ENCODE measurements around the gene MOGAT3.

MOGAT3 gene

DNA sequence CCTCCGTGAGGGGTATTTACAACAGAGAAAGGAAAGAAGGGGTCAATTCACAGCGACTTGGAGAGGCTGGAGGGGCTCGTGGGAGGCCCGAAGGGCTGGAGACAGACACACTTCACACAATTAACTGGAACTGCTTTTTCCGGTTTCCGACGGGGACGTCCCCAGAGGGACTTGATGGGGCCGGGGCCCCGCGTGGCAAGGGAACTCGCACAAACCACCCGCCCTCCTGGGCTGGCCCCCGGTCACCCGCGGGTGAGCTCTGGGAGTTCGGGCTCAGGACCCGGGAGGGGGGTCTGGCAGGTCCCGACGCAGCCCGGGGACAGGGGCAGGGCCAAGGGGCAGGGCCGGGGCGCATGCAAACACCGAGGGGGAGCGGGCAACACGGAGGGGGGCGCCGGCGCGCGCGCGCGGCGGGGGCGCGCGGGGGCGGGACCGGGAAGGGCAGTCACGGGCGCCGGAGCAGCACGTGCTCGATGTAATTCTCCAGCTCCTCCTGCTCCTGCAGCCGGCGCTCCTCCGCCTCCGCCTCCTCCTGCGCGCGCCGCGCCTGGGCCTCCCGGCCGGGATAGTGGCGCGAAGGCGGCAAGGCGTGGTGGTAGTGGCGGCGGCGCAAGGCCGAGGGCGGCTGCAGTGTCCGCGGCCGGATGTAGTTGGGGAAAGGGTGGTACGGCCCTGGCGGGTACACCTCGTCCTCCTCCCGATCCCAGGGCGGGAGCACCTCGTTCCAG, 38.1 kb downstream of the MOGAT3 start:
- peaks cover 0 to 39% (median 36%) of the 10 kb centered on the region in 5 donors for H3K4me1 ChIP-seq (ENCODE audit: control insufficient read depth in 5 of 5, insufficient read depth in 5 of 5, low read length in 5 of 5)
- H3K36me3 ChIP-seq (ENCODE audit: control insufficient read depth in 5 of 5, insufficient read depth in 5 of 5, low read length in 5 of 5): peaks cover 0 to 30% (median 26%) of the 10 kb centered on the region in 5 donors
- no peak overlapping the region for H3K9ac ChIP-seq (ENCODE audit: low read length in 5 of 5)
- H3K27me3 ChIP-seq (ENCODE audit: control insufficient read depth in 5 of 5, insufficient read depth in 4 of 5, low read length in 5 of 5): peaks cover 32 to 57% (median 45%) of the 10 kb centered on the region in 5 donors
- H3K27ac ChIP-seq (ENCODE audit: low read depth, low read length): no peak overlapping the region
- no peaks in the 10 kb centered on the region for H3K9me3 ChIP-seq (ENCODE audit: control insufficient read depth in 5 of 5, low read length in 5 of 5)
- peak overlapping the region in 3 of 5 donors; percentile 37 to 55 (median 44) for H3K4me3 ChIP-seq (ENCODE audit: low read depth in 1 of 5, low read length in 5 of 5)

DNA sequence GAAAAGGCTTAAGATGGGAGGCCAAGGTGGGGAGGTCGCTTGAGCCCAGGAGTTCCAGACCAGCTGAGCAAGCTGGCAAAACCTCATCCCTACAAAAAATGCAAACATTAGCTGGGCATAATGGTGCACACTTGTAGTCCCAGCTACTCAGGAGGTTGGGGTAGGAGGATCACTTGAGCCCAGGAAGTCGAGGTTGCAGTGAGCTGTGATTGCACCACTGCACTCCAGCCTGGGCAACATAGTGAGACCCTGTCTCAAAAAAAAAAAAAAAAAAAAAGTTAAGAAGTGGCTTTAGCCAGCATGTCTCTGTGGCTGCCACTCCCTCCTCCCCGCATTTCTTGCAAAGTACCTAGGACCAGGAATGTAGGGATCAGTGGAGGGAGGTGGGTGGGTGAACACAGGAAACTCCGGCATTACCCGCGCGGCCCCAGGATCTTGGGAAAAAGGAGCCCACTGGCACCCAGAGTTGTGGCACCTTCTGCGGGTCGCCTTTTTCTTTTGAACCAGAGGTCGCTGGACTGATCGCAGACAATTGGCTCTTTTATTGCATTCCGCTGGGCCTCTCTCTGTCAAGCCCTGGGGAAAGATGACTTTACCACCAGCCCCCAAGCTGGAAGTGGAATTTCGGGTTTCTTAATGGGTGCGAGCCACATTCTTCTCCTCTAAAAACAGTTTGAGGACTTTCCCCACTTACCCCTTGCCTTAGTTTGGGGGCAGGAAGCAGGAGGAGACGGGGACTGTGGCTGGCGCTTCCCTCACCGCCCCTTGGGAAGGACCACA, 39.0 kb downstream of the MOGAT3 start:
- H3K4me1 ChIP-seq (ENCODE audit: control insufficient read depth in 5 of 5, insufficient read depth in 5 of 5, low read length in 5 of 5): peaks cover 0 to 39% (median 36%) of the 10 kb centered on the region in 5 donors
- peaks cover 0 to 38% (median 32%) of the 10 kb centered on the region in 5 donors for H3K36me3 ChIP-seq (ENCODE audit: control insufficient read depth in 5 of 5, insufficient read depth in 5 of 5, low read length in 5 of 5)
- no peaks in the 10 kb centered on the region for H3K9me3 ChIP-seq (ENCODE audit: control insufficient read depth in 5 of 5, low read length in 5 of 5)
- no peak overlapping the region for H3K4me3 ChIP-seq (ENCODE audit: low read depth in 1 of 5, low read length in 5 of 5)
- no peak overlapping the region for H3K9ac ChIP-seq (ENCODE audit: low read length in 5 of 5)
- H3K27ac ChIP-seq (ENCODE audit: low read depth, low read length): no peak overlapping the region
- H3K27me3 ChIP-seq (ENCODE audit: control insufficient read depth in 5 of 5, insufficient read depth in 4 of 5, low read length in 5 of 5): peaks cover 24 to 49% (median 36%) of the 10 kb centered on the region in 5 donors

DNA sequence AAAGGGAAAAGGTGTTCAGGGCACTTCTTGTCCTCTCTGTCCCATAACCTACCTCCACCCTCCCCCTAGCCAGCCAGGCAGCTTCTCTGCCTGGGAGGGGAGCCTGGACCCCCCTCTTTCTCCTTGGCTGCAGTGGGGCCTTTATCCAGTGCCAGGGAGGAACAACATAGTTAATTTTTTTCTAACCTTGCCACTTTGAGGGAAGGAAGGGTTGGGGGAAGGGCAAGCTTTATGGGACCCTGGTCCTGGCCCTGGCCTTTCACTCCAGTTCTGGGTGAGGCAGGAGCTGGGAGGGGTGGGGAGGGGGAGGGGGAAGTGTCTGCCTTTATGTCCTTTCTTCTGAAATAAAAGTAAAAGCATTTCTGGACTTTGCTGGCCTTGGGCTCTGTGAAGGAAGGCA, 39.9 kb downstream of the MOGAT3 start:
- H3K4me1 ChIP-seq (ENCODE audit: control insufficient read depth in 5 of 5, insufficient read depth in 5 of 5, low read length in 5 of 5): peaks cover 0 to 37% (median 34%) of the 10 kb centered on the region in 5 donors
- peaks cover 0 to 42% (median 36%) of the 10 kb centered on the region in 5 donors for H3K36me3 ChIP-seq (ENCODE audit: control insufficient read depth in 5 of 5, insufficient read depth in 5 of 5, low read length in 5 of 5)
- peaks cover 19 to 44% (median 31%) of the 10 kb centered on the region in 5 donors for H3K27me3 ChIP-seq (ENCODE audit: control insufficient read depth in 5 of 5, insufficient read depth in 4 of 5, low read length in 5 of 5)
- H3K27ac ChIP-seq (ENCODE audit: low read depth, low read length): no peak overlapping the region
- no peak overlapping the region for H3K4me3 ChIP-seq (ENCODE audit: low read depth in 1 of 5, low read length in 5 of 5)
- H3K9me3 ChIP-seq (ENCODE audit: control insufficient read depth in 5 of 5, low read length in 5 of 5): no peaks in the 10 kb centered on the region
- no peak overlapping the region for H3K9ac ChIP-seq (ENCODE audit: low read length in 5 of 5)

- Histone ChIP-seq H3K4me1 (ENCODE audit: control insufficient read depth in 5 of 5, insufficient read depth in 5 of 5, low read length in 5 of 5) (peaks cover 0 to 35% (median 31%) of the 10 kb centered on the region in 5 donors), H3K27ac (ENCODE audit: low read depth, low read length) (no peak overlapping the region), H3K27me3 (ENCODE audit: control insufficient read depth in 5 of 5, insufficient read depth in 4 of 5, low read length in 5 of 5) (peaks cover 12 to 38% (median 26%) of the 10 kb centered on the region in 5 donors), H3K9me3 (ENCODE audit: control insufficient read depth in 5 of 5, low read length in 5 of 5) (no peaks in the 10 kb centered on the region), H3K4me3 (ENCODE audit: low read depth in 1 of 5, low read length in 5 of 5) (no peak overlapping the region), H3K9ac (ENCODE audit: low read length in 5 of 5) (no peak overlapping the region), H3K36me3 (ENCODE audit: control insufficient read depth in 5 of 5, insufficient read depth in 5 of 5, low read length in 5 of 5) (peaks cover 0 to 42% (median 36%) of the 10 kb centered on the region in 5 donors)
Measured at GRCh38 chr7:101159696-101160674, 40.9 kb downstream of the MOGAT3 start.

GRCh38 chr7:101156866-101157589, 43.8 kb downstream of the MOGAT3 start:
- H3K4me1 ChIP-seq (ENCODE audit: control insufficient read depth in 5 of 5, insufficient read depth in 5 of 5, low read length in 5 of 5): peaks cover 0 to 18% (median 11%) of the 10 kb centered on the region in 5 donors
- no peak overlapping the region for H3K9ac ChIP-seq (ENCODE audit: low read length in 5 of 5)
- H3K27me3 ChIP-seq (ENCODE audit: control insufficient read depth in 5 of 5, insufficient read depth in 4 of 5, low read length in 5 of 5): peaks cover 0 to 16% (median 9%) of the 10 kb centered on the region in 5 donors
- no peak overlapping the region for H3K27ac ChIP-seq (ENCODE audit: low read depth, low read length)
- H3K36me3 ChIP-seq (ENCODE audit: control insufficient read depth in 5 of 5, insufficient read depth in 5 of 5, low read length in 5 of 5): peaks cover 0 to 42% (median 36%) of the 10 kb centered on the region in 5 donors
- H3K9me3 ChIP-seq (ENCODE audit: control insufficient read depth in 5 of 5, low read length in 5 of 5): no peaks in the 10 kb centered on the region
- no peak overlapping the region for H3K4me3 ChIP-seq (ENCODE audit: low read depth in 1 of 5, low read length in 5 of 5)

DNA sequence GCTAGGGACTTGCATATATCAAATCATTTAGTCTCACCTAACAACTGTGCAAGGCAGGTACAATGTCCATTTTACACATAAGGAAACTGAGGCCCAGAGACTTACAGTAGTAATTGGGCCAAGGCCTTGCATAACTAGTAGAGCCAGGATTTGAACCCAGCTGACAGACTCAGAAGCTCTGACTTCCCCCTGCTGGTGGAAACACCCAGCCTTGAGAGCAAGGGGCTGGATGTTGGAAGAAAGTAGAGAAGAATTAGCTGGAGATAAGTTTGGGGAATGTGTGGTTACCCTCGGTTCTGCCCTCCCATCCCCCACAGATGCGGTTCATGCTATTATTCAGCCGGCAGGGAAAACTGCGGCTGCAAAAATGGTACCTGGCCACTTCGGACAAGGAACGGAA, 44.6 kb downstream of the MOGAT3 start:
- Histone ChIP-seq H3K9me3 (ENCODE audit: control insufficient read depth in 5 of 5, low read length in 5 of 5) (no peaks in the 10 kb centered on the region), H3K27me3 (ENCODE audit: control insufficient read depth in 5 of 5, insufficient read depth in 4 of 5, low read length in 5 of 5) (peaks cover 0 to 9% (median 1%) of the 10 kb centered on the region in 5 donors), H3K27ac (ENCODE audit: low read depth, low read length) (no peak overlapping the region), H3K9ac (ENCODE audit: low read length in 5 of 5) (no peak overlapping the region), H3K4me3 (ENCODE audit: low read depth in 1 of 5, low read length in 5 of 5) (no peak overlapping the region), H3K36me3 (ENCODE audit: control insufficient read depth in 5 of 5, insufficient read depth in 5 of 5, low read length in 5 of 5) (peaks cover 0 to 42% (median 33%) of the 10 kb centered on the region in 5 donors), H3K4me1 (ENCODE audit: control insufficient read depth in 5 of 5, insufficient read depth in 5 of 5, low read length in 5 of 5) (peaks cover 0 to 18% (median 11%) of the 10 kb centered on the region in 5 donors)

GRCh38 chr7:101155303-101155702, 45.5 kb downstream of the MOGAT3 start:
- no peaks in the 10 kb centered on the region for H3K9me3 ChIP-seq (ENCODE audit: control insufficient read depth in 5 of 5, low read length in 5 of 5)
- H3K4me3 ChIP-seq (ENCODE audit: low read depth in 1 of 5, low read length in 5 of 5): peak overlapping the region; percentile 67 to 78 (median 72)
- H3K27me3 ChIP-seq (ENCODE audit: control insufficient read depth in 5 of 5, insufficient read depth in 4 of 5, low read length in 5 of 5): peaks cover 0 to 8% (median 0%) of the 10 kb centered on the region in 5 donors
- peak overlapping the region in 3 of 5 donors; percentile 48 to 84 (median 70) for H3K9ac ChIP-seq (ENCODE audit: low read length in 5 of 5)
- H3K4me1 ChIP-seq (ENCODE audit: control insufficient read depth in 5 of 5, insufficient read depth in 5 of 5, low read length in 5 of 5): peaks cover 0 to 18% (median 11%) of the 10 kb centered on the region in 5 donors
- H3K36me3 ChIP-seq (ENCODE audit: control insufficient read depth in 5 of 5, insufficient read depth in 5 of 5, low read length in 5 of 5): peaks cover 0 to 36% (median 29%) of the 10 kb centered on the region in 5 donors
- no peak overlapping the region for H3K27ac ChIP-seq (ENCODE audit: low read depth, low read length)

DNA sequence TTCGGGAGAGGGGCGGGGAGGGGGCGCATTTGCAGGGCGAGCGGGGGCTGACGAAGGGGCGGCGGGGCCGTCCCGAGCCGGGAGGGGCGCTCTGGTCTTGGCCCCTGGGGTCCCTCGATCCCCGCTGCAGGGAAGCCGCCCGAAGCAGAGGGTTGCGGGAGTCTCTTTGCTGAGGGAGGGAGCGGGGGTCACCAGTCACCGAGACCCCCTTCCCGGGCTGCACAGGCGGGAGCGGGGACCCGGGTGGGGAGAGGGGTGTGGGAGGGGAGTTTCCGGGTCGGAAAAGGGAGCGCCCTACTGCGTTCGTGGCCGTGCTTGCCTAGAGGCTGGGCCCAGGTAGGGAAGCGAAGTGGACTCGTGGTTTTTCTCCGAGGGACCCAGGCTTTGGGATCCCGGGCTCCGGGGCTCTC, 46.1 kb downstream of the MOGAT3 start:
- H3K27ac ChIP-seq (ENCODE audit: low read depth, low read length): no peak overlapping the region
- H3K36me3 ChIP-seq (ENCODE audit: control insufficient read depth in 5 of 5, insufficient read depth in 5 of 5, low read length in 5 of 5): peaks cover 0 to 30% (median 23%) of the 10 kb centered on the region in 5 donors
- peaks cover 0 to 5% (median 0%) of the 10 kb centered on the region in 5 donors for H3K27me3 ChIP-seq (ENCODE audit: control insufficient read depth in 5 of 5, insufficient read depth in 4 of 5, low read length in 5 of 5)
- peaks cover 0 to 18% (median 11%) of the 10 kb centered on the region in 5 donors for H3K4me1 ChIP-seq (ENCODE audit: control insufficient read depth in 5 of 5, insufficient read depth in 5 of 5, low read length in 5 of 5)
- H3K9me3 ChIP-seq (ENCODE audit: control insufficient read depth in 5 of 5, low read length in 5 of 5): no peaks in the 10 kb centered on the region
- H3K4me3 ChIP-seq (ENCODE audit: low read depth in 1 of 5, low read length in 5 of 5): peak overlapping the region; percentile 67 to 78 (median 72)
- H3K9ac ChIP-seq (ENCODE audit: low read length in 5 of 5): peak overlapping the region in 4 of 5 donors; percentile 48 to 84 (median 72)

Data from subcutaneous abdominal adipose tissue (tissue), 5 donors.